HG03342 (cell line): Measurements from ENCODE around the gene GNB1.
A peak's percentile ranks its signal among the peaks of the same experiment; 100 is the strongest.

Experiments used
- ATAC-seq: cut with Tn5 transposase; IDR thresholded peaks from one replicate; pipeline ENCODE4 v1.9.1; 2021; ENCODE audit warnings: mild to moderate bottlenecking, moderate library complexity; ENCODE audit not compliant: unreplicated experiment

Gene GNB1

DNA sequence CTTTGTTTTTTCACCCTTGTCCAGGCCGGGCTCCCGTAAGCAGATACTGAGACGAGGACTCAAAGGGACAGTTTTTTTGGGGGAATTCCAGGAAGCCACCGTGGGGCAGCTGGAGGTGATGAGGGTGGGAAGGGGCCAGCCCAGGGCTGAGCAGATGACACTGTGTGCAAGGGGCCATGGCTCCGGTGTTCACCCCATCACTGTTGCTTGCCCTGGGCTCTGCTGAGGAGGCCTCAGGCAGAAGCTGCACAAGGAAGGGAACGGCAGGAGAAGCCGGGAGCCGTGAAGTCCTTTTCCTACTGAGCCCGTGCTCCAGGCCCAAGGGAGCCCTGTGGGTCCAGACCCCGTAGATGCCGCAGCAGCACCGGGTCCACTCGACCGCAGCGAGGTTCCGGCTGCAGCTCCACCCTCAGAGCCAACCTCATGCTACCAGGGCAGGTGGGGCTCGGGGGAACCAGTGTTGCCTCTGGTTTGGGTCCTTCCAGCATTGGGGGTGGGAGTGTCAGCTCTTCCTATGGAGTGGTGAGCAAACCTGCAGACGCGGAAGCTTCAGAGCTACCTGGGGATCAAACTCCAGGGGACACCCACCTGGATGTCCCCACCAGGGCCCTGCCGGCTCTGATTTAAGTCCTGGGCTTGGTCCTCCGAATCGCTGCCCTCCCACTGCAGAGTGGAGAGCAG, 19.9 kb upstream of the GNB1 start:
- ATAC-seq, result no peak

DNA sequence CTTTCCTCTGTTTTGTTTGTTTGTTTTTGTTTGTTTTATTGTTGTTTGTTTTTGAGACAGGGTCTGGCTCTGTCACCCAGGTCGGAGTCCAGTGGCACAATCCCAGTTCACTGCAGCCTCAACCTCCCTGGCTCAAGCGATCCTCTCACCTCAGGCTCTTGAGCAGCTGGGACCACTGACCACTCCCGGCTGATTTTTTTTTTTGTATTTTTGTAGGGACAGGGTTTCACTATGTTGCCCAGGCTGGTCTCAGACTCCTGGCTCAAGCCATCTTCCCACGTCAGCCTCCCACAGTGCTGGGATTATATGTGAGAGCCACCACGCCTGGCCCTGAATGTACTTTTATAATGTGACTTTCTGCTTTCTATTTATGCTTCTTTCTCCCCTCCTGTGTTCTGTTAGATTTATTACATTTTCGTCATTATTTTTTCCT, 19.2 kb upstream of the GNB1 start:
- ATAC-seq, result no peak

DNA sequence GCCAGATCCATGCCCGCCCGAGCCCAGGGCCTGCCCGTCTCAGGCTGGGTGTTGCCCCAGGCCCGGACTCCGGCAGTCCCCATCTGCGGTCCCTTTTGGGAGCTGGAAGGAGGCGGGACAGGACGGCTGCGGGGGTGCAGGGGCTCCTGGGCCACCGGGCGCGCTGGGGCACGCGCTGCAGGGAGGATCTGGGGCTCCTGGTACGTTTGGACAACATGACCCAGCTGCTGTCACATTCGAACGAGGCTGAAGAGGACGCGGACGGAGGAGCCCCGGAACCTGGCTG, 17.6 kb upstream of the GNB1 start:
- ATAC-seq, result peak; percentile 13

DNA sequence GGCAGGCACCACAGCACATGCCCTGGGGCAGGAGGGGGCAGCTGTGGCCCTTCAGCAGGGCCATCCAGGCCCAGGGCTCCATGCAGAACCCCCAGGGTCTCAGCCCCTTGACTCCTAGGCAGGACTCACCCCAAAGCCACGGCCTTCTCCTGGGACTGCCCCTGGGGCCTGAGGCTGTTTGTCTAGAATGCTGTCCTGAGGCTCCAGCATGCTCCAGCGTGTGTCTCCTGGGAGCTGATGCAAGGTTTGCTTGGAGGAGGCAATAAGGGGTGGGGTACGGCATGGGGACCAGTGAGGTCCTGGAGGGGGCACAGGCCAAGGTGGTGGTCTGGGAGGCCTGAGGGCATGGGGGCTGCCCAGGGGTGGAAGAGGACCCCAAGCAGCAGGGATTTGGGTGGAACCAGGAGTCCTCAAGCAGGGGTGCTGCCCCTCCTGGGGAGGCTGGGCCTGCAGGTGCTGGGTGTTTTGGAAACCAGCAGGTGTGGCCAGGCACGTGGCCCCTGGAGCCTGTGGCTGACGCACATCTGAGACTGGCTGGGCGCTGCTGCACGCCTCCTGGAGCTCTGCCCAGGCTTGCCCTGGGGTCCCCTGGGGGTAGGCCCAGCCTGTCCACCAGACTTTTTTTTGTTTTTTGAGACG, 16.3 kb upstream of the GNB1 start:
- ATAC-seq, result no peak

DNA sequence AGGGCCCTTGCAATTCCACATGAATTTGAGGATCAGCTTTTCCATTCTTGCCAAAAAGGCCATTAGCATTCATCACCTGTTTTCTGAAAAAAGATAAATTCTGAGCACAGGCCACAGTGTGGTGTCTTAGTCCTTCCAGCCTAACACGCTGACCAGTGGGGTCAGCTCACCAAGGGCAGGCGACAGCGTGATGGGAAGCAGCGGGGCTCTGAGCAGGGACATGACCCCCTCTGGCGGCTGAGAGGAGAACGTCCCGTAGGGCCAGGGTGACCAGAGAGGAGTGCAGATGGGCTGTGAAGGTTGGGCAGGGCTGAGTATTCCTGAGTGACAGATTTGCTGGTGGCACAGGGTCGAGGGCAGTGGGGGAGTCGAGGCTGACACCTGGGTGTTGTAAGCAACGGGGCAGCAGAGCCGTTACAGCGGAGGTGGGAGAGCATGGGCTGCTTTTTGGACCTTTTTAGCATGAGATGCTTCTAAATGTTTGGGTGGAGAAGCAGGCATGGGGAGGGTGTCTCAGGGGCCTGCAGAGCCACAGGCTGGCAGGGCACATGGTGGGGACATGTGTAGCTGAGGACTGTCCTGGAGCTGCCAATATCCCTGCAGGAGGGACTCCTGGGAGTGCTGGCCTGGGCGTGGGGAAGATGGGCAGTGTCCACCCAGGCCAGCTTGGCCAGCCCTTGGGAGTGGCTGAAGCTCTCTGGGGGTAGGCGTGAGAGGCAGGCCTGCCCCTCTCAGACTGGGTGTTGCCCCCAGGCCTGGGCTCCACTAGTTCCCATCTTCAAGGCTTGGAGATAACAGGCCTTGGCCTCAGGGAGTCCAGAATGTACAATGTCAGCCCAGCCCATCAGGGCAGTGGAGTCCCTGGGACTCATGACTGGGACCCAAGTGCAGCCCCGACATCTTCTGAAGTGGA, 15.6 kb upstream of the GNB1 start:
- ATAC-seq, result no peak

DNA sequence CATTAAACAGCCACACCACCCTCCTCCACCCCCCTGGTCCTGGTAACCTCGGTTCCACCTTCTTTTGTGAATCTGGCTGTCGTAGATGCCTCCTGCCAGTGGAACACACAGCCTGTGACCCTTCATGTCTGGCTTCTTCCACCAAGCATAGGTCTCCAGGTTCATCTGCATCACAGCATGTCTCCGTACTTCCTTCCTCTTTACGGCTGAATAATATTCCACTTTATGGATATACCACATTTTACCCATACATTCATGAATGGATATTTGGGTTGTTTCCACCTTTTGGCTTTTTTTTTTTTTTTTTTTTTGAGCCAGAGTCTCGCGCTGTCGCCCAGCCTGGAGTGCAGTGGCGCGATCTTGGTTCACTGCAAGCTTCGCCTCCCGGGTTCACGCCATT, 12.3 kb upstream of the GNB1 start:
- ATAC-seq, result no peak

DNA sequence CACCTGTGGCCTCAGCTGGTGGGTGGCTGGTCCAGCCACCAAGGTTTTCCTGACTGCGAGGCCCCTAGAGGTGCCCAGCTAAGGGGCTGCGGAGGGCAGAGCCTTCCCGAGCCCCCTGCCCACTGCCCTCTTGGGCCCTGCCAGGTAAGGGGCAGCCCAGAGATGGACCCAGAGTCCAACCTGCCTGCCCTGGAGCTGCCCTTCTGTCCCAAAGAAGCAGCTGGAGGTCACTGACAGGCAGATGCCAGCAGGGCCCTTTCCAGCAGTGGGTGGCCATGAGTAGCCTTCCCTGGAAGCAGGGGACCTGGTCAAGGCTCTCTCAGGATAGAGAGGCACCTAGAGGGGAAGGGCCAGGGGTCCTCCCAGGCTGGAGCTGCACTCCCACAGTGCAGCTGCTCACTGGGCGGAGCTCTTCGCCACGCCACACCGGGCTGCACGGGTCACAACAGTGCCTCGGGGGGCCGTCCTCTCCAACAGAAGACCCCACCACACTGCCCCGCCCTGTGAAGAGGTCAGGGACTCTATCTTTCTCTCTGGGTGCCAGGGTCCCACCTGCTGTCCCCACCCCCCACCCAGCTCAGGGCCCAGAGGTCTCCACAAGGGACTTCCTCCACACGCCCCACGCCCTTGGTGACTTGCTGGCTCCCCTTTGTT, 10.9 kb upstream of the GNB1 start:
- no peak for ATAC-seq

DNA sequence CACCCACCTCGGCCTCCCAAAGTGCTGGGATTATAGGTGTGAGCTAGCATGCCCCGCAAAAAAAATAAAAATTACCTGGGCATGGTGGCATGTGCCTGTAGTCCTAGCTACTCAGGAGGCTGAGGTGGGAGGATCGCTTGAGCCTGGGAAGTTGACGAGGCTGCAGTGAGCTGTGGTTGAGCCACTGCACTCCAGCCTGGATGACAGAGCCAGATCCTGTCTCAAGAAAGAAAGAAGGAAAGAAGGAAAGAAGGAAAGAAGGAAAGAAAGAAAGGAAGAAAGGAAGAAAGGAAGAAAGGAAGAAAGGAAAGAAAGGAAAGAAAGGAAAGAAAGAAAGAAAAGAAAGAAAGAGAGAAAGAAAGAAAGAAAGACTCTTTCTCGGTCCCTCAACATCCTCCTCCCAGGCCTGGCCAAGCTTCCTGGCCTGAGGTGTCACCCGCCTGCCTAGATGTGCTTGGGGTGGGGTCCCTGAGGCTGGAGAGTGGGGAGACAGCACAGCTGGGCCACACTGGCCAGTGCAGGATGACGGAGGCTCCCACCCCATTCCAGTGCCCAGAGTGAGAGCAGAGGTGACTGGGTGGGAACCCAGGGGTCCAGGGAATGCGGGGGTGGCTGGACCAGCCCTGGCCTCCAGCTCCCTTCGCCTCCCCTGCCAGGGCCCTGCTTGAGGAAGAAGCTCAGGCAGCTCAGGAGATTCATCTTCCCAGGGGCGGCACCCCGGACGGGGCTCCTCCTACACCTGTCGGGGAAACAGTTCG, 10.2 kb upstream of the GNB1 start:
- no peak for ATAC-seq

DNA sequence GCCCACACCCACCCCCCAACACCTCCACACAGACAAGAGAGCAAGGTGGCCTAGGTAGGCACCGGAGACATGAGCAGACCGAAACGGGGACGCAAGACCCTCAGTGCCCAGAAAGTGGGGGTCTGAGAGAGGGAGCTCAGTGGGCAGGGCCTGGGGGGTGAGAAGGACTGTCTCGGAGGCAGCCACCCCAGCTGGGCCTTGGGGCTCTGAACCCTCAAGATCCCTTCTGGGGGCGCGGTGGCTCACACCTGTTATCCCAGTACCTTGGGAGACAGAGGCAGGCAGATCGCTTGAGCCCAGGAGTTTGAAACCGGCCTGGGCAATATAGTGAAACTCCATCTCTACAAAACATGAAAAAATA, 9.1 kb upstream of the GNB1 start:
- no peak for ATAC-seq

DNA sequence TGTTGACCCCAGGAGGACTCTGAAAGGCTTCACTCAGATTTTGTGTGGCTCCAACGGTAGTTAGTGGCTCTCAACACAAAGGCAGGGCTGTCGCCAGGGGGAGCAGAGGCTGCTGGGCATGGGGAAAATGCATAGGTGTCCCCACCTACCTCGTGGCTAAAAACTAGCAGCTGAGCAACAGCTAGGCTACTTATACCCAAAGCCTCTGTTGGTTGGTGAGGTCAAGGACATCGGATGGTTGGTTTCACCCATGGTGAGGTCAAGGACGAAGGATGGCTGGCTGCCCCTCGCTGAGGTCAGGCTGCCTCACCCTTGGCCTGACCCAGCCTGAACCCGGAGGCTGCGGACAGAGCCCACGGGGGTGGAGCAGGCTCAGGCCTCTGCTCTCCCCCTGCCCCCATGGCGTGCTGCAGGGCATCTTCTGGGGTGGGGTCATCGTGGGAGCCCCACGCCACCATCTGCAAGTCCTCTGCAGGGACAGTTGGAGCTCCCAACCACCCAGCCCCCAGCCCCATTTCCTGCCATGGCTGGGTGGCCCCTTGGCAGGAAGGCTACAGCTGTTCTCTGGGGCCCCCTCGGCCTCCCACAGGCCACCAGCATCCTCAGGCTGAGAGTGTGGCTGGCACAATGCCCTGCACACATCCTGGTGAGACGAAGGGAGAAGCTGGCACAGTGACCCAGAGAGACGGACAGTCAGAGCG, 8.5 kb upstream of the GNB1 start:
- ATAC-seq, result no peak

DNA sequence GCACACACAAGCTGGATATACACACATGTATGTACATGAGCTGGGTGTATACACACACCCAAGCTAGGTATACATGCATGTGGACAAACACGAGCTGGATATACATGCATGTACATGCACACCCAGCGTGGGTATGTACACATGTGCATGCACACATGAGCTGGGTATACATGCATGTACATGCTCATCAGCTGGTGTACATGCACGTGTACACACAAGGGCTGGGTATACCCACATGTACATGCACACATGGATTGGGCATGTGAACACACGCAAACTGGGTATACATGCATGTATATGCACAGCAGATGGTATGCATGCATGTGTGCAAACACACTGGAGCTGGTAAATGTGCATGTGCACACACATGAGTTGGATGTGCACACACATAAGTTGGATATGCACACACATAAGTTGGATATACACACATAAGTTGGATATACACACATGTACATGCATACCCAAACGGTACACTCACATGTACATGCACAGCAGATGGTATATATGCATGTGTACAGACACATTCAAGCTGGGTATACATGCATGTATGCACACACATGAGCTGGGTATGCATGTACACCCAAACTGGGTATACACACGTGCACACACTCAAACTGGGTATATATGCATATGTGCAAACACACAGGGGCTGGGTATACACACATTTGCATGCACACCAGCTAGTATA, 7.5 kb upstream of the GNB1 start:
- ATAC-seq, result no peak

DNA sequence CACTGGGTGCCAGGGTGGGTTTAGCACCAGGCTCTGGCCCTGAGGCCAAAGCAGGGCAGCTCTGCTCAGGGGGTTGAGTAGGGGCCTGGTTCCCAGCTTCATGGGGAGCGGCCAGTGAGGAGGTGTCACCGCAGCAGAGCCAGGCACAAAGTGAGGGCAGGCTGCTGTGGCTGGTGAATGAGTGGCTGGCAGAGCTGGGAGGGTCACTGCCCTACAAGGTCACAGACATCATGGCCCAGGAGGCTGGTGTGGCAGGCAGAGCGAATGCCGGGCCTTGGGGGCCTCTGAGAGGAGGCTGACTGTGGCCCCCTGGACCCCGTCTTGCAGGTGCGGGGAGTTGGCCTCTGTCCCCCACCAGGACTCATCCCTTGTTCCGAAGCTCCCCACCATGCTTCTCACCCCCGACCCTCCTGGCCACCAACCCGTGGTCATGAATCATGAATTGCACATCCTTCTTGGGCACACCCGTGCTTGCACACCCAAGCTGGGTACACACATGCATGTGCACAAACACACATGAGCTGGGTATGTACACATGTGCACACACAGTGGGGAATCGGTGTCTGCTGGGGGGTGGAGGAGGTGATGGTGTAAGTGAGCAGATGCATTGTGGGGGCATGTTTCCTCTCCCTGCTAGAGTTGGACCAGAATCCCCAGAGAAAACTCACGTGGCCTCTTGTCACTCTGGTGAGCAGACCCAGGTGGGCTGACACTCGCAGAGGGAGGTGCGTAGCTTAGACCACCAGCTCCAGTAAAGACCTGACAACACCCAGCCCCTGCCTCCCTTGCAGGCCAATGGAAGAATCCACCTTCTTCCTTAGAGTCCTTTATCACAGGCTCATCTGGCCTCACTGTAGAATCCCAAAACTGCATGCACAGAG, 4.8 kb upstream of the GNB1 start:
- no peak for ATAC-seq

DNA sequence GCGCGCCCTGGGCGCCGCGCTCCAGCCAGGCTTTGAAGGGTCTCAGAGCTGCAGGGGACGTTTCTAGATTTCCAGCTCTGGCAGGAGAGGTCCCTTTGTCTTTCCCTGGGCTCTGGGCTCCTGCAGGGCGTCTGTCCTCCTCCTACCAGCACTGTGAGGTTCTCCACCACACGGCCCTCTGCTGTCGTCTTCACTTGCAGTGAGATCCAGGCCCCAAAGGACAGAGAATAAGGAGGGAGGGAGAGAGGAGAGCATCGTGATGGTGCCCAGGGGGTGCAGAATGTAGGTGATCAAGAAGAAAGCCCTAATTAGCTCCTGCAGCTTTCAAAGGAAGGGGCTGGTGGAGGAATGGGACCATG, 4.2 kb upstream of the GNB1 start:
- no peak for ATAC-seq

DNA sequence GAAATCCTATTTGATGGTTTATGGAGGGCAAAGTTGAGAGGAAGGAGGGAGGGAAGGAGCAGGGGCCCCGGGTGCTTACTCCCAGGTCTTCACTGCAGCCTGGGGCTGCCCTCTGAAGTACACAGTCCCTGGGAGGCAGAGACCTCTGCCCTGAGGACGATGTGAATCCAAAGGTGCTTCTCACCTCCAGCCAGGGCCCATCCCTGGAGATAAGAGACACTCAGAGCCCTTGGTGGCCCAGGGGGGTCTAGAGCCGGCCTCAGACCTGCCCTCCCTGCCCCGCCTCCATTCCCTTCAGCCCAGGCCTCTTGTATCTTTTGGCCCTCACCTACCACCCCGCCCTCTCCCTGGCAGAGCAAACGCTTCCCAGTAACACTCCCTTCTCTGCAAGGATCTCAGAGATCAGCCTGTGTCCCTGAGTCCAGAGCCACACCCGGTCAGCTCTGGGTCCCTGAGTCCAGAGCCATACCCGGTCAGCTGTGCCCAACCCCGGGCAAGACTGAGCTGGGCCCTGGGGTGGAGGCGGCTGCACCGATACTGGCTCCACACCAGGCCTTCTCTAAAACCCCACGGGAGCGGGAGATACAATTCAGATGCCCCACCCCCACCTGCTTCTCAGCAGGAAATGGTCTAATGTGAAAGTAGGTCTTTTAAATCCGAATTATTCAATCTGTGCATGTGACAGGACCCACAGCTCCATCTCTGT, 3.6 kb upstream of the GNB1 start:
- no peak for ATAC-seq

DNA sequence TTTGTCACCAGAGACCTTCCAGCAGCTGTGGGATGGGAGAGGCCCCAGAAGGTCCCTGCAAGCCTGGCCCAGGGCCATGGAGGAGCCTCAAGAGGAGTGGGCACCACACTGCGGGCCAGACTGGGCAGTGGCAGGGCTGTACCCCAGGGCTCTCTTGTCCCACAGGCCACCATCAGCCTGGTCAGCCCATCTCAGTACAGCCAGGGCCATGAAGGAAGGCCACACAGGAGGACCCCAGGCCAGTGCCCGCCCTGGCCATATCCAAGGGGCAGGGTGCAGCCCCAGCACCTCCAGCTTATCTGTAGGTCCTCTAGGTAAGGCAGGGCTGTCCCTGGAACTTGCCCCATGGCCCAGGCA, 3.1 kb upstream of the GNB1 start:
- ATAC-seq, result no peak

DNA sequence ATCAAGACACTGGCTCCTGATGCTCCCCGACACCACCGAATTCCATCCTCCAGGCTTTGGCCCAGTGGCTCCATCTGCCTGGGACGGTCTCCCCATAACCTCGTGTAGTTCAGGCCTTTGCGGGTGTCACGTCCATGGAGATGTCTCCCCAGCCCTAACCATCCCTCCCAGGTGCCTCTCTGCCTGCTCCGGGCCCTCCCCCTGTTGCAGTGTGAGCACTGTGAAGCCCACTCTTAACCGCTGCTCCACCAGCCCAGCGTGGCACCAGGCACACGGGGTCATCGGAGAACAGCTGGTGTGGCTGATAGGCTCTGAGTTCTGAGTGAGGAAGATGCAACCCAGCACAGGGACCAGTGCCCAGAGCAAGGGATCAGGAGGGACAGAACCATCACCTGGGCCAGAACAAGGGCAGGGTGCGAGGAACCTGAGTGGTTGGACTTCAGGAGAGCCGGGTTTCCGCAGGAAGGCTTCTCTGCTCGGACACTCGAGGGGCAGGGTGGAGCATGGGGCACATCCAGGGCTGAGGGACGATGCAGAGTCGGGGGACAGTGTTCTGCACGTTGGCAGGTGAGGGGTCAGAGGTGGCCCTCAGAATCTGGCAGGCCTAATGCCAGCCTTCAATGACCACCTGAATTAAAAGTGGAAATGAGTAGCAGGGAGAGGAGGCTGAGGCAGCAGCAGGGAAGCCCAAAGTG, 2.6 kb upstream of the GNB1 start:
- ATAC-seq, result no peak

DNA sequence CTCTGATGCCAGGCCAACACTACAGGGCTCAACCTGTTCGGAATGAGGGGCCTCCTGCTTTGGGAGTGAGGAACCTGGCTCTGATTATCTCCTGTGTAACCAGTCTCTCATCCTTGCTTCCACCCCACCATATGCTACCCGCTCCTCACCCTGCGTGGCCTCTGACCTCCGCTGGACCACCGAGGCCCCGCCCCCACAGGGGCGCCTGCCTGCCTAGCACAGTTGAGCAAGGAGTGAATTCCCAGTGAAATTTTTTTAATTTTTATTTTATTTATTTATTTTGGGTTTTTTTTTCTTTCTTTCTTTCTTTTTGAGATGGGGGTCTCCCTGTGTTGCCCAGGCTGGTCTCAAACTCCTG, 1.9 kb upstream of the GNB1 start:
- ATAC-seq, result no peak
